B cell (primary cell): ENCODE measurements around the gene PCIF1.

Source experiments
- EZH2 ChIP-seq: IDR thresholded peaks from 2 replicates; pipeline ENCODE4 v1.6.1; 2012; ENCODE audit warnings: borderline replicate concordance, low read depth, mild to moderate bottlenecking, moderate library complexity, low read length; ENCODE audit not compliant: insufficient read depth, poor library complexity, severe bottlenecking
- TF ChIP-seq, protein P1 (sequence below): fragments of 200-600 bp; IDR thresholded peaks from one replicate; pipeline ENCODE4 v1.8.0; 2022; ENCODE audit warnings: antibody characterized with exemption, mild to moderate bottlenecking

DNA sequence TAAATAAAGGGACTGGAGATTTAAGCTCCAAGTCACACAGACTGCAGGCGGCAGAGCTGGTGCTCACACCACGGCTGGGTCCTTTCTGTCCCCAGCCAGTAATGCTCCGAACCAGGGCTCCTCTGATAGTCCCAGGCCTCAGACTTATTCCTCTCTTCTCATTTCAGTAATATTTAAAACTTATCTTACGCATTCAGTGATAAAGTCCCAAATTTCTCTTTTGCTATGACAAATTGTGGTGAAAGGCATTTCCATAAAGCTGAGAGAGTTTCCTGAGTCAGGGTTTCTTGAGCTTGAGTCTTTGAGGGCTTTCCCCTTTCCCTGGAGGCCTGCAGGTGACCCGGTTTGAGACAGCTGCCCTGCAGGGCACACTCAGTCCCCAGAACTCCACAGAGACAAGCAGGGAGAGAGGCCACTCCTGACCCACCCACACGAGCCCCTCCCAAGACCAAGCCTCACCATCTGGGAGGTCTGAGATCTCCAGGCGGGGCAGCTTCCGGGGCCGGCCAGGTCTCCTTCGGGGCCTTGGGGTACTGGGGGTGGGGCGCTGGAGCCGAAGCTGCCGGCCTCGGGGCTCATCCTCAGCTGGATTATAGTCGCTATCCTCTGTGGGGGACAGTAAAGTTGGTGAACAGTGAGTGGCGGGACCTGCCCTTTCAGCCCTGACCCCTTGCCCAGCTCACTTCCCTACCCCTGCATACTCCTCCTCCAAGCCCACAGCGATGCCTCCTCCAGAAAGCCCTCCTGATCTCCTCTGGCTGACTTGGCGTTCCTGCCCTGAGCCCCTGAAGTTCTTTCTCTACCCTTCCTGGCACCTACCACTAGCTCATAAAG, 30.9 kb downstream of the PCIF1 start:
- TF ChIP-seq, protein P1, sequence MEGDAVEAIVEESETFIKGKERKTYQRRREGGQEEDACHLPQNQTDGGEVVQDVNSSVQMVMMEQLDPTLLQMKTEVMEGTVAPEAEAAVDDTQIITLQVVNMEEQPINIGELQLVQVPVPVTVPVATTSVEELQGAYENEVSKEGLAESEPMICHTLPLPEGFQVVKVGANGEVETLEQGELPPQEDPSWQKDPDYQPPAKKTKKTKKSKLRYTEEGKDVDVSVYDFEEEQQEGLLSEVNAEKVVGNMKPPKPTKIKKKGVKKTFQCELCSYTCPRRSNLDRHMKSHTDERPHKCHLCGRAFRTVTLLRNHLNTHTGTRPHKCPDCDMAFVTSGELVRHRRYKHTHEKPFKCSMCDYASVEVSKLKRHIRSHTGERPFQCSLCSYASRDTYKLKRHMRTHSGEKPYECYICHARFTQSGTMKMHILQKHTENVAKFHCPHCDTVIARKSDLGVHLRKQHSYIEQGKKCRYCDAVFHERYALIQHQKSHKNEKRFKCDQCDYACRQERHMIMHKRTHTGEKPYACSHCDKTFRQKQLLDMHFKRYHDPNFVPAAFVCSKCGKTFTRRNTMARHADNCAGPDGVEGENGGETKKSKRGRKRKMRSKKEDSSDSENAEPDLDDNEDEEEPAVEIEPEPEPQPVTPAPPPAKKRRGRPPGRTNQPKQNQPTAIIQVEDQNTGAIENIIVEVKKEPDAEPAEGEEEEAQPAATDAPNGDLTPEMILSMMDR, result no peak
- no peak for TF ChIP-seq EZH2
